Caco-2 (cell line): Measurements from ENCODE around the gene ST3GAL3. TPM values are rescaled to one million over a fixed set of nuclear protein-coding genes. Genes with fewer than 3 reads are reported as not detected.

Experiments
- BruUV-seq: library from RNA; stranded (reverse); fragments of 400-500 nt; replicated peaks from 2 replicates; lab custom pipeline; 2021; lab: Mats Ljungman, UMichigan
- CTCF ChIA-PET: fragments of 300-600 bp; sonication (Branson Sonifier 250); formaldehyde crosslinking; loops from one replicate; lab custom pipeline; 2022; ENCODE audit warnings: antibody characterized with exemption; lab: Charles Lee
- POLR2A ChIA-PET: fragments of 300-600 bp; sonication (Branson Sonifier 250); formaldehyde crosslinking; loops from one replicate; lab custom pipeline; 2022; ENCODE audit warnings: antibody characterized with exemption; lab: Charles Lee
- DNase-seq, 2 experiments: peaks; one replicate each; pipeline versions ENCODE4 v3.0.0 to v3.0.0-alpha.2; 2020 to 2022
- H3K27me3 ChIP-seq: replicated peaks from 2 replicates; pipeline ENCODE4 v1.6.0; 2011; ENCODE audit warnings: low read length; ENCODE audit not compliant: control insufficient read depth, insufficient read depth
- H3K36me3 ChIP-seq: 2 replicates; pipeline ENCODE4 v1.5.1; 2011; ENCODE audit warnings: low read length; ENCODE audit not compliant: control insufficient read depth, insufficient read depth
- H3K4me1 ChIP-seq: fragments of 250-450 bp; sonication (Bioruptor Pico); 2 replicates; pipeline ENCODE4 v1.5.1; 2020; ENCODE audit warnings: mild to moderate bottlenecking
- H3K4me3 ChIP-seq: 2 replicates; pipeline ENCODE4 v1.5.1; 2011; ENCODE audit warnings: low read depth, mild to moderate bottlenecking, control low read depth, low read length
- H3K9me3 ChIP-seq: fragments of 250-450 bp; sonication (Bioruptor Pico); 2 replicates; pipeline ENCODE4 v1.5.1; 2020; ENCODE audit warnings: mild to moderate bottlenecking, moderate library complexity
- H3K27ac Mint-ChIP-seq: one replicate; pipeline ENCODE4 v1.8.0; 2022; ENCODE audit warnings: mixed read lengths; ENCODE audit not compliant: unreplicated experiment
- H3K27me3 Mint-ChIP-seq: one replicate; pipeline ENCODE4 v1.8.0; 2022; ENCODE audit warnings: mixed read lengths; ENCODE audit not compliant: insufficient read depth, unreplicated experiment
- H3K36me3 Mint-ChIP-seq: one replicate; pipeline ENCODE4 v1.8.0; 2022; ENCODE audit warnings: mild to moderate bottlenecking, mixed read lengths; ENCODE audit not compliant: insufficient read depth, unreplicated experiment
- H3K4me1 Mint-ChIP-seq: one replicate; pipeline ENCODE4 v1.8.0; 2022; ENCODE audit warnings: low read depth, mixed read lengths; ENCODE audit not compliant: unreplicated experiment
- H3K4me3 Mint-ChIP-seq: one replicate; pipeline ENCODE4 v1.8.0; 2022; ENCODE audit warnings: mild to moderate bottlenecking, moderate library complexity, mixed read lengths; ENCODE audit not compliant: unreplicated experiment
- H3K9me3 Mint-ChIP-seq: one replicate; pipeline ENCODE4 v1.8.0; 2022; ENCODE audit warnings: mixed read lengths; ENCODE audit not compliant: unreplicated experiment
- CTCF ChIP-seq, 2 experiments: fragments of 200-600 bp in 1 of 2; IDR thresholded peaks; 1 replicate in 1 of 2; 2 replicates in 1 of 2; pipeline versions ENCODE4 v1.5.1 to v1.8.0; 2011 to 2022; ENCODE audit warnings: antibody characterized with exemption in 1 of 2, control low read depth in 1 of 2, inconsistent platforms in 1 of 2, low read depth in 1 of 2, low read length in 1 of 2, mild to moderate bottlenecking in 1 of 2, moderate library complexity in 1 of 2; ENCODE audit not compliant: insufficient read depth in 1 of 2, severe bottlenecking in 1 of 2, unreplicated experiment in 1 of 2
- intact Hi-C: fragments of 100-400 bp; cut with micrococcal nuclease; formaldehyde crosslinking; loops from one replicate; pipeline ENCODE4 v1.10.0; 2022; ENCODE audit not compliant: unreplicated experiment
- total RNA-seq: library from RNA; stranded (reverse); gene quantifications from 2 replicates; pipeline ENCODE4 v1.2.3, GENCODE V29; 2022

The ST3GAL3 gene
- total RNA-seq, 1 experiment from 2014 or later: 5.6 TPM

- Mint-ChIP-seq H3K4me3 (no peak overlapping the region), H3K27ac (no peak overlapping the region), H3K4me1 (no peaks in the 10 kb centered on the region), H3K9me3 (no peaks in the 10 kb centered on the region), H3K36me3 (no peaks in the 10 kb centered on the region), H3K27me3 (peaks cover under 1% of the 10 kb centered on the region)
- intact Hi-C loops: loop anchor here (10.0 kb wide), 1 partner anchor 693 kb away; no protein-coding TSS in a partner anchor
- POLR2A ChIA-PET: no interaction called here
- no peaks in the 10 kb centered on the region for H3K9me3 ChIP-seq
- CTCF ChIA-PET: no interaction called here
- no peak for DNase-seq
- no peaks in the 10 kb centered on the region for H3K36me3 ChIP-seq
- no peak for TF ChIP-seq CTCF (IDR thresholded peaks at IDR 0.05; ENCODE audit: insufficient read depth in 1 of 2, low read depth in 1 of 2, low read length in 1 of 2, severe bottlenecking in 1 of 2, unreplicated experiment in 1 of 2)
- H3K4me1 ChIP-seq: no peaks in the 10 kb centered on the region
- no peaks in the 10 kb centered on the region for H3K27me3 ChIP-seq
- H3K4me3 ChIP-seq: no peak overlapping the region
- BruUV-seq: no TSS peak
Observed at GRCh38 chr1:43901196-43901961, 194.0 kb downstream of the ST3GAL3 start.

- BruUV-seq: no TSS peak
- Histone ChIP-seq H3K9me3 (no peaks in the 10 kb centered on the region), H3K4me3 (no peak overlapping the region), H3K27me3 (no peaks in the 10 kb centered on the region), H3K4me1 (no peaks in the 10 kb centered on the region), H3K36me3 (no peaks in the 10 kb centered on the region)
- Mint-ChIP-seq H3K36me3 (no peaks in the 10 kb centered on the region), H3K27me3 (peaks cover 5% of the 10 kb centered on the region), H3K9me3 (no peaks in the 10 kb centered on the region), H3K4me1 (no peaks in the 10 kb centered on the region), H3K27ac (no peak overlapping the region), H3K4me3 (no peak overlapping the region)
- ChIA-PET CTCF (no interaction called here), POLR2A (no interaction called here)
- no peak for TF ChIP-seq CTCF (IDR thresholded peaks at IDR 0.05; ENCODE audit: insufficient read depth in 1 of 2, low read depth in 1 of 2, low read length in 1 of 2, severe bottlenecking in 1 of 2, unreplicated experiment in 1 of 2)
- DNase-seq: no peak
- intact Hi-C loops: loop anchor here (10.0 kb wide), 1 partner anchor 693 kb away; no protein-coding TSS in a partner anchor
Observed at GRCh38 chr1:43902058-43902831, 194.9 kb downstream of the ST3GAL3 start.
